ENCODE results near the gene ITGA11. TPM values are rescaled to one million over a fixed set of nuclear protein-coding genes. Genes with fewer than 3 reads are reported as not detected.
"Not testable (repeated sequence)": the region's sequence is repeated elsewhere in the genome, so short reads cannot be mapped to it uniquely, and the experiment has no call there.

ITGA11 gene
- total RNA-seq, 1 donor from 2014 or later = 0.51 TPM

GRCh38 chr15:68402432-68403160, 29.4 kb downstream of the ITGA11 start:
- H3K4me1 Mint-ChIP-seq = no peaks in the 10 kb centered on the region
- no peak for TF ChIP-seq CTCF (conservative IDR thresholded peaks at IDR 0.05)
- H3K9me3 Mint-ChIP-seq = peaks cover 7% of the 10 kb centered on the region
- no peak for DNase-seq (ENCODE audit: low read depth, low spot score)
- H3K4me3 Mint-ChIP-seq = no peak overlapping the region
- H3K36me3 Mint-ChIP-seq (ENCODE audit: low read depth) = no peaks in the 10 kb centered on the region
- no peaks in the 10 kb centered on the region for H3K27me3 Mint-ChIP-seq (ENCODE audit: low read depth)
- no peak overlapping the region for H3K27ac Mint-ChIP-seq (ENCODE audit: unreplicated experiment)

- H3K4me3 Mint-ChIP-seq = no peak overlapping the region
- no peak overlapping the region for H3K27ac Mint-ChIP-seq (ENCODE audit: unreplicated experiment)
- no peaks in the 10 kb centered on the region for H3K36me3 Mint-ChIP-seq (ENCODE audit: low read depth)
- TF ChIP-seq CTCF (conservative IDR thresholded peaks at IDR 0.05) = no peak
- H3K4me1 Mint-ChIP-seq = no peaks in the 10 kb centered on the region
- peaks cover 7% of the 10 kb centered on the region for H3K9me3 Mint-ChIP-seq
- no peak for DNase-seq (ENCODE audit: low read depth, low spot score)
- no peaks in the 10 kb centered on the region for H3K27me3 Mint-ChIP-seq (ENCODE audit: low read depth)
These were observed 30.2 kb downstream of the ITGA11 start for GRCh38 chr15:68401496-68402431.

- H3K36me3 Mint-ChIP-seq (ENCODE audit: low read depth) = no peaks in the 10 kb centered on the region
- no peaks in the 10 kb centered on the region for H3K4me1 Mint-ChIP-seq
- no peak overlapping the region for H3K4me3 Mint-ChIP-seq
- H3K9me3 Mint-ChIP-seq = peaks cover 11% of the 10 kb centered on the region
- no peak for TF ChIP-seq CTCF (conservative IDR thresholded peaks at IDR 0.05)
- H3K27me3 Mint-ChIP-seq (ENCODE audit: low read depth) = peaks cover 2% of the 10 kb centered on the region
- no peak for DNase-seq (ENCODE audit: low read depth, low spot score)
- no peak overlapping the region for H3K27ac Mint-ChIP-seq (ENCODE audit: unreplicated experiment)
These were observed 31.9 kb downstream of the ITGA11 start for GRCh38 chr15:68400066-68400456.

- H3K4me3 Mint-ChIP-seq = peak overlapping the region; percentile 25
- DNase-seq (ENCODE audit: low read depth, low spot score) = no peak
- peaks cover 2% of the 10 kb centered on the region for H3K27me3 Mint-ChIP-seq (ENCODE audit: low read depth)
- H3K9me3 Mint-ChIP-seq = peaks cover 11% of the 10 kb centered on the region
- H3K27ac Mint-ChIP-seq (ENCODE audit: unreplicated experiment) = no peak overlapping the region
- no peaks in the 10 kb centered on the region for H3K36me3 Mint-ChIP-seq (ENCODE audit: low read depth)
- H3K4me1 Mint-ChIP-seq = no peaks in the 10 kb centered on the region
- no peak for TF ChIP-seq CTCF (conservative IDR thresholded peaks at IDR 0.05)
These were observed 32.6 kb downstream of the ITGA11 start for GRCh38 chr15:68399096-68400065.

- H3K9me3 Mint-ChIP-seq = peaks cover 13% of the 10 kb centered on the region
- H3K36me3 Mint-ChIP-seq (ENCODE audit: low read depth); H3K4me3 Mint-ChIP-seq; H3K27me3 Mint-ChIP-seq (ENCODE audit: low read depth); DNase-seq (ENCODE audit: low read depth, low spot score); H3K27ac Mint-ChIP-seq (ENCODE audit: unreplicated experiment); H3K4me1 Mint-ChIP-seq: not testable (repeated sequence)
These were observed 34.0 kb downstream of the ITGA11 start for GRCh38 chr15:68397999-68398398.
